Measurements from ENCODE around the gene CNIH3. TPM values are rescaled to one million over a fixed set of nuclear protein-coding genes. Genes with fewer than 3 reads are reported as not detected.
"Not testable (repeated sequence)": the region's sequence is repeated elsewhere in the genome, so short reads cannot be mapped to it uniquely, and the experiment has no call there.

Gene CNIH3
- total RNA-seq, 1 experiment from 2014 or later: 13.6 TPM

DNA sequence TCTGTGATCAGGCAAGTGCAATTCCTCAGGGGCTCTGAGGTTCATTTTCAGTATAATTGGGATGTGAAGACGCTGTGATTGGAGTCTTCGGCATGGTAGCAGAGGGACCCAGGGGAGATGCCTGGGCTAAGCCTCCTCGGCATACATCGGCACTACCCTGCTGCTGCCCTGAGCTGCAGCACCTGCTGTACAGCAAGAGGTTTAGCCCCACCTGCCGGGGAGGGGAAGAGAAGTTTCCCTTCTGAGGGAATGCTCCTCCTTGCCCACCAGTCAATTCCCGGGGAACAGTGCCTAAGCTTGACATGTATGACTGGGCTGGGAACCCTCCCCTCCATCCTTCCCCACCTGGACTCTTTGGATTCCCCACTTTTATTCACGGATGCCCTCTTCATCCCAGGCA lies 24.9 kb downstream of the CNIH3 start:
- DNase-seq (ENCODE audit: low read depth): peak; percentile 45

DNA sequence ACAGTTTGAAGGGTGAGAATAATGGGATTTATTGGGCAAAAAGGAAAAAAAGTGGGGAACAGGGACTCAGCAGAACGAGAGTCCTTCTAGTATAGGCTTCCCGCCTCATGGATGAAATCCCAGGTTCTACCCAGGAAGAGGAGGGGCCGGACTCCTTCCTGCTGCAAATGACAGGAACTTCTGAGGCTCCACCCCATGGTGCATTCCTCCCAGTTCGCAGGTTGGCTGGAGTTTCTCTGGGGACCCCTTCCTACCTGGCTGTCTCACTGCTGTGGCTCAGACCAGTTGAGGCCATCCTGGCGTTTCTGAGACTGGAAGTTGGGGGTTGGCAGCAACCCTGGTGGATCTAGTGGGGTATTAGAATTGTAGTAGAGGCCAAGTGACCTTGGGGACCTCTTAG lies 27.5 kb downstream of the CNIH3 start:
- DNase-seq (ENCODE audit: low read depth): no peak

DNA sequence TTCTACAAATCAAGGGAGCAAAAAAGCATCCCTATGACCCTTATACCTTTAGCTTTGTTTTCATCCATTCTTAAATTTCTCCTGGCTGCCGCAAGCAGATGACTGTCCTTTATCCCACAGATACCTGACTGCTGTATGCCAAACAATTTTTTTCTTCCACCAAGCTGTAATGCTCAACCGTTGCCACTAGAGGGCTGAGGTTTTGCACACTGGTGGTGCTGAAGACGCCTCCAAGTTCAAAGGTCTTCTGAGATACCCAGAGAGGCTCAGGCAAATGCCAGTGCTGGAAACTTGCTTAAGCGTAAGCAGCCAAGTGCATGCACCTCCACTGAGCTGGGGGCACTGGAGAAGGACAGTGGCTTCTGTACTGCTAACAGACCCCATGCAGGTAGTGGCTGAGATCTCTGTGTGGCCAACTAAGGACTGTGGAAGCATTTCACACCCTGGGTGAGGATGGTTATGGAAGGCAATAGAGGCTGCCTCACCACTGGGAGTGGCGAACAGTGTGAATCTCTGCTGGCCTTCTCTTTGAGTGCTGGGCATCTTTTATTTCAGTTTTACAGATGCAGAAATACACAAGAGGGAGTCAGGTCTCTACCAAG lies 28.5 kb downstream of the CNIH3 start:
- DNase-seq (ENCODE audit: low read depth): peak; percentile 59

DNA sequence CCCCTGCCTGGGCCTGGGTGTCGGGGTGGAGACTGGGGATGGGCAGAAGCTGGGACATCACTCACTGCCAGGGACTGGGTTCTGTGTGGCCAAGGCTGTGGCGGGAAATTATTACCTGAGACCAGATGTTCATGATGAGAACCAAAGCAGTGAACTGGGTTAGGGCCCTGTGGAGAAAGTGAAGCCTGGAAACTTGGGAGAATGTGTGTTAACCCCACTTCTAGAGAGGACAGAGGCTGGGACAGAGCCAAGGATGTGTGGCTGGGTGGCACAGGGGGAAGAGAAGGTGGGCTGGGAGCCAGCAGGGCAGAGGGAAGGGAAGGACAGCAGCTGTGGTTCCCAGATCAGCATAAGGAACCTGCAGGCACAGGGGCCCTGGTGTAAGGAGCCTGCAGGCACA lies 31.3 kb downstream of the CNIH3 start:
- no peak for DNase-seq (ENCODE audit: low read depth)

DNA sequence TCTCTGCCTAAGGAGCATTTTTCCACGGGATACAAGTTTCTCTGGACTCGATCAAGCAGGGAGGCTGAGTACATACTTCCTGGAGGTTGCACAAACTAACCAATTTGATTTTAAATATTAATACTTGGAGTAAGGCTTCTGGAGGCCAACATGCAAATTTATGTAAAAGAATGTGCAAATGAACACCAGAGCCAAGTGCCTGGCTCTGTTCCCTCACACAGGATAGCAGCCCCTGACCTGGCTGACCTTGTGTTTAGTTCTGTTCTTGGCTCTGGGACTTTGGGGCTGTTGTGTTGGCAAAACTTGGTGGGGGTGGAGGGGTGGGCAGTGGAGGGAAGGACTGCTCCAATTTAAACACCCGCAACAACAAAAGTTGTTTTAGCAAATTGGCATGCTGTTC lies 34.2 kb downstream of the CNIH3 start:
- no peak for DNase-seq (ENCODE audit: low read depth)

DNA sequence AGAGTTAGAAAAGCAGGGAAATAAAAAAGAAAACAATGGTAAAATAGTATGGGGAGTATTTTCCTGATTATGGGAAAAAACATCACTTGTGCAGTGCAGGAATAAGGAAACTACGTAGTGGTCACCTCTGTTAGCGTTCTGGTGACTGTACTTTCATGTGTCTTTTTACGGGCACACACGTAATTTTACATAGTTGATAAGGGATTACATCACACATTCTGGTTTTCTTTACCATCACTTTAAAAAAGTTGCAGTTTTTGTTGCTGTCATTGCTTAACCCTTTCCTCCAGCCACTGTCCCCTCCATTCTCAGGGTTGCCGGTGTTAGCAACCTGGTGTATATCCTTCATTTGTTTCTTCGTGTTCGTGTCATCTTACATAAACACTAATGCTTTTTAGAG lies 35.1 kb downstream of the CNIH3 start:
- DNase-seq (ENCODE audit: low read depth): no peak

DNA sequence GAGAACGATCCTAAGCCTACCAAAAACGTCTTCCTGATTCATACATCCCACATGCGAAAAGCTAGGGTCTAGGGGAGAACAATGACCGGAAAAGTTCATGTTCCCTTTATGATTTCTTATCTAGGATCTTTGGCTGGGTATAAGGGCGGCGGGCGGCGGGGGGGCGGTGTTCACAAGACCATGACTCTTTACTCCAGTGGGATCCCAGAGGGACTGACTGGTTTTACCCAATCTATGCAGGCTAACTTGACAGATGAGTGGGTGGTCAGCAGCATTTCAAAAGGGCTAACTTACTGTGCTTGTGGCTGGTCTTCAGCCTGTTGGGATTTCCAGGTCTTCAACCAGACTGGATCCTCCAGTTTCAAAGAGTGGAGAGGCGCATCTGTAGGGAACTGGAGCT lies 40.3 kb downstream of the CNIH3 start:
- no peak for DNase-seq (ENCODE audit: low read depth)

DNA sequence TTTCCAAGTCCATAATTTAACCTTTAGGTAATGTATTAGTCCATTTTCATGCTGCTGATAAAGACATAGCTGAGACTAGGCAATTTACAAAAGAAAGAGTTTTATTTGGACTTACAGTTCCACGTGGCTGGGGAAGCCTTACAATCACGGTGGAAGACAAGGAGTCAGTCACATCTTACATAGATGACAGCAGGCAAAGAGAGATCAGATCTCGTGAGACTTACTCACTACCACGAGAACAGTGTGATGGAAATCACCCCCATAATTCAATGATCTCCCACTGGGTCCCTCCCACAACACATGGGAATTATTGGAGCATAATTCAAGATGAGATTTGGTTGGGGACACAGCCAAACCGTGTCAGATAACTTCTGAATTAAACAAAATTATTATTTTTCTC lies 44.0 kb downstream of the CNIH3 start:
- DNase-seq (ENCODE audit: low read depth): no peak

DNA sequence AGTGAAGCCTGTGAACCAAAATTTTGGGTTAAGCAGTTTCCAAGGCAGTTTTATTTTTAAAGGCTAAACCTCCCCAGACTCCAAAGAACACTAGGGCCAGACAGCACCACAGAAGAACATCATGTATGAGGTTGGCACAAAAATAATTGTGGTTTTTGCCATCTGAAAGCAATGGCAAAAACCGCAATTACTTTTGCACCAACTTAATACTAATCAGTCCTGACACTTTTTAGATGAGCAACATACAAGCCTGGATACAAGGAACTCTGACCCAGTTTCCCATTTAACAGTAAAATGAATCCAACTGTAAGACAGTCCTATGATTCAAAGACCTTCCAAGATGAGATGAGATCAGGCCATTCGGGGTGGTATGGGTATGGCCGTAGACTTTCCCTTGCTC lies 46.8 kb downstream of the CNIH3 start:
- DNase-seq (ENCODE audit: low read depth): no peak

DNA sequence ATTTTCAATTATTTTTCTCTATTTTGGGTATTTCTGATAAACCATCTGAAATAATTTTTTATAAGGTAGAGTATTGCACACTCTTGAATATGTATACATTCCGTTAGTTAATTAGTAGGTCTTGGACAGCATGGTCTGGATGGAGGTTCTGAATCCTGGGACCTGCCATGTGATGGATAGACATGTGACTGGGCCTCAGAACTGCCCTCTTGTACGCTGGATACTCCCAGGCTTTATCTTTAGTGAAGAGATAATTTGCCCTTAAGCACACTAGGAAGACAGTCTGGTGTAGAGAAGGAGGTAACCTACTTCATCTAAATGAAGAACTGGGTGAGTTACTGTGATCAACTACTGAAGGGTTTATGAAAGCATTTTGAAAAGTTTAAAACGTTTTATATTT lies 48.9 kb downstream of the CNIH3 start:
- DNase-seq (ENCODE audit: low read depth): no peak

DNA sequence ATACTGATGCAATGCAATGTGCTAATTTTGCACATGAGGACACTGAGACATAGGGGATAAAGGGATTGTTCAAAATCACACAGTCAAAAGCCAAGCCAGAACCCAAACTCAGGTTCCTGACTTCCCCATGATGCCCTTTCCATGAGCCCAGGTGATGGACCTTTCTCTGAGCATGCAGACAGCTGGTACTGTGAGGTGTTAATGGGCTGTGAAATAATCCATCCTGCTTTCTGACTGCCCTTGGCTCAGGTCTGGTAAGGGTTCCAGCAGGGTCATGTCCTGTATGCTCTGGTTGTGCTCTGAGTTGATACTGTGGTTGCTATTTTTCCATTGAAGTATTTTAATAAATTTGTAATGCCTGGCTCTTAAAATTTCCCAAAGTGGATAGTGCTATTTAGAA lies 50.0 kb downstream of the CNIH3 start:
- DNase-seq (ENCODE audit: low read depth): no peak

DNA sequence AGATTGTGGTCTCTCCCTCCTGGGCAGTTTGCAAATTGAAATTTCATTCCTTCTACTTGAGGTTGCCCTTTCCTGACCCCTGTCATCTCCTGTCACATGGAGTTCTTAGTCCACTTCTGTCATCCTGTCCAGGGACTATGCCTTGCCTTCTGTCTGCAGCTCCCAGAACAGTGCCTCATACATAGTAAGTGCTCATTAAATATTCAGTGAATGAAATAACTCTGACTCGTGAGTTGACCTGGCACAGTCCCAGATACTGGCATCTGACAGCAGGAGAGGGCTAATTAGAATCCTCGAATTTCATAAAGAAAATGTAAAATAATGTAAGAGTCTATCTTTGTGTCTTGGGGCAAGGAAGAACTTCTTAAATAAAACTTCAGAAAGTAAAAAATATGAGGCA lies 50.8 kb downstream of the CNIH3 start:
- DNase-seq (ENCODE audit: low read depth): no peak

DNA sequence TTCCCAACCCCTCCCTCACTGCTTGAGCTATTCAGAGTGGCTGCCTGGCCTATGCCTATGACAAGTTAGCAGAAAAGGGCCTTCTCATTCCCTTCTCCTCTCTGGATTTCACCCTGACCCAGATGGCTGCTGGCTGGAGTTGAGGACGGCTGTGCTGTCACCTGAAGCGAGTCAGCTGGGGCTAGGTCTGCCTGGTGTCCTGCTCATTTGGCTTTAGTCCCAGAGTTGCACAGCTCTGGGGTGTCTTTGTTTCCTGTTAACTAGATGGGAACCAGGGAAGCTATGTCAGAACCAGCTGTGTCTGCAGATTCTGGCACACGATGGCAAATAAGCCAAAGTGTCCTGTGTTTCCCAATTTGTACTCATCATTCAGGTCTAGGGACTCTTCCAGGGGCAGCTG lies 52.9 kb downstream of the CNIH3 start:
- DNase-seq (ENCODE audit: low read depth): no peak

DNA sequence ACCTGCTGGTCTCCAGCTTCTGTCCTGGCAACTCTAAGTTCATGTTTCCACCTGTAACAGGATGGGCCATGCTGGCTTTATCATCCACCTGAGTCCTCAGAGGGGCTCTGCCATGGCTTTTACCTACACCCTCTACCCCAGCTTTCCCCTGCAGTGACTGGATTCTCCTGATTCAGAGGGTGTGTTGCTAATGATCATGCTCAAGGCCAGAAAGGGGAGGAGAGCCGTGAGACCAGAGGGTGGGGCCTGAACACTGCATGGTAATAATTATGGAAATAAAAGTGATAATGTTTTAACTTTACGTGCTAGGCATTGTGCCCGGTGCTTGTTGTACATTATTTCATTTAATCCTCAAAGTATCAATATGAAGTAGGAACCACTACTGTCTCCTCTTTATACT lies 53.3 kb downstream of the CNIH3 start:
- no peak for DNase-seq (ENCODE audit: low read depth)

DNA sequence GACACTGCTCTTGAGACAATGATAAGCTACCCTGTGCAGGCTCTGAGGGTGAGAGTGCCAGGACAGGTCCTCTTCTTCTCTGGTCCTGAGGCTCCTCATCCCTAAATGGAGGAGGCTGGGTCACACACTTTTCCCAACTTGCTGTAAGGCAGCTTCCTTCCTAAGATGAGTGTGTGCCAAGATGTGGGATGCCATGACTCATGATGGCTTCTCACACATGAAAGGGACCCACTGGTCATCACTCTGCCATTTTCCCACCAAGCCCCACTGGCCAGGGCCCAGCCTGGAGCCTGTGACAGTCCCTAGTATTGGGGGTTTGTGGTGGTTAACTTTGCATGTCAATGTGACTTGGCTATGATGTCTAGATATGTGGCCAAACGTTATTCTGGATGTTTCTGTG lies 54.4 kb downstream of the CNIH3 start:
- DNase-seq (ENCODE audit: low read depth): peak; percentile 45

DNA sequence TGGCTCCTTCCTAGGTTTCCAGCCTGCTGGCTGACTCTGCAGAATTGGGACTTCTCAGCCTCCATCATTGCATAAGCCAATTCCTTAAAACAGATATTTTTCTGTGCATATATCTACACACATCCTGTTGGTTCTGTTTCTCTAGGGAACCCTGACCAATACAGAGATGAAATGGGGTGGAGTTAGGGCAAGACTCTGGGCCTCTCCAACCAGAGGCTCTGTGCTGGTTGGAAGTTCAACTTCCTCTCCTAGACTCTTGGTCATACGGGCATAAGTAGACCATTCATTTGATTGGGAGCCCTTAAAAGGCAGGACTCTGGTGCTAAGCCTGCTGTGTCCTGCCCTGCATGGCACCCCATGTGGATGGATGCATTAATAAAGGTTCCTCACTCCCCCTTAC lies 55.0 kb downstream of the CNIH3 start:
- DNase-seq (ENCODE audit: low read depth): no peak

DNA sequence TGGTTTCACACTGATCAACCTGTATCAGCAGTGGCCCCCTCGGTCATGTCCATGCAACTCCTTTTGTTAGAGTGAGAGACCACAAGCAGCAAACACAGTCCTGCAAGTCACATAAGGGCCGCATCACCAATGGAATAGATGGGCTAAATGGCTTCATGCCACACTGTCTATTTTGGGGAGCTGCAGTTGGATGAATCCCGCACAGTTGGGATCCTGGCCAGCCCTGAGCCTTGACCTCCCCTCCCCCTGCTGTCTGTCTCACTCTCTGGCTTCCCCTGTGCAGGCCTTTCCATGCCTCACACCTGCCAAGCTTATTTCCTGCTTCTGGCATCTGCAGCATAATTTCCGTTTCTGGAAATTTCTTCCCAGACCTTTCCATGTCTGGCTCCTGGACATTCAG lies 57.0 kb downstream of the CNIH3 start:
- DNase-seq (ENCODE audit: low read depth): no peak

DNA sequence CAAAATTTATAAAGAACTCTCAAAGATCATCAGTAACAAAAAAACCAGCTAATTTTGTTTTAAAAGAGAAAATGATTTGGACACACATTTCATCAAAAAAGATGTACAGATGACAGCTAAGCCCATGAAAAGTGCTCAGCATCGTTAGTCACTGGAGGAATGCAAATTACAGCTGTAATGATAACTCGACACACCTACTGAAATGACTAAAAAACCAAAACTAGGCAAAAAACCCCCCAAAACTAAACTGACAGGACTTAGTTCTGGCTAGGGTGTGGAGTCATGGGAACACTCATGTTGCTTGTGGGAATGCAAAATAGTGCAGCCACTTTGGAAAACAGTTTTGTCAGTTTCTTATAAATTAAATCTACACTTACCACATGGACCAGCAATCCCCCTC lies 59.5 kb downstream of the CNIH3 start:
- DNase-seq (ENCODE audit: low read depth): no peak

DNA sequence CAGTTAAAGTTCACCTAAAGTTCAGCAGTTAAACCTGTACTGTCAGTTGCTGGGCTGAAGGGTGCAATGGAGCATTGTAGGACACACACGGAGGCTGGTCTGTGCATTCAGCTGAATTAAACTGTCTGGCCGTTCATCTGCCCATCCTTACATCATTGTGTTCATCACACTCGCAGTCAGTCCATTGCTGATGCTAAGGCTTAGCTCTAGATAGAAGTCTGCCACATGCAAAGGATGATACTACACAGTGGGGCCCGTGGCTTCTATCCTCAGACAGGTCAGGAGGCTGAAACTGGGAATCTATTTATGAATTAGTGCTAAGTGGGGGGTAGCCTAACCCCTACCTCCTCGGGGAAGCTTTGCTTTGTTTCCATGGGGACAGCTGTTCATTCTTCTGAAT lies 60.4 kb downstream of the CNIH3 start:
- DNase-seq (ENCODE audit: low read depth): no peak

DNA sequence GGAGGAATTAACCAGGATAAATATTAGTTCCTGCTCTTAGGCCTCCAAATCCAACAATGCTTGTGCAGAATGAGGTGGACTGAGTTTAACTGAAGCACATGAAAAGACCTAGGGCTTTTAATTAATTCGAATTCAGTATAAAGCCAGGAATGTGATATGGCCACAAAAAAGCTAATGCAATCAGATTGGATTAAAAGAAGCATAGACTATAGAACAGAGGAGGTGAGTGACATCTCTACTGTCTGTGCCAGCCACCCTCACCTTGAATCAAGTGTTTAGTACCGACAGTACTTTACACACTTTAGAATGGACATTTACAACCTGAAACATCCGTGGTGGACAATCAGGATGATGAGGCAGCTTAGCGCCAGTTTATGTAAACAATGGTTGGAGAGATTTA lies 62.1 kb downstream of the CNIH3 start:
- DNase-seq (ENCODE audit: low read depth): no peak

DNA sequence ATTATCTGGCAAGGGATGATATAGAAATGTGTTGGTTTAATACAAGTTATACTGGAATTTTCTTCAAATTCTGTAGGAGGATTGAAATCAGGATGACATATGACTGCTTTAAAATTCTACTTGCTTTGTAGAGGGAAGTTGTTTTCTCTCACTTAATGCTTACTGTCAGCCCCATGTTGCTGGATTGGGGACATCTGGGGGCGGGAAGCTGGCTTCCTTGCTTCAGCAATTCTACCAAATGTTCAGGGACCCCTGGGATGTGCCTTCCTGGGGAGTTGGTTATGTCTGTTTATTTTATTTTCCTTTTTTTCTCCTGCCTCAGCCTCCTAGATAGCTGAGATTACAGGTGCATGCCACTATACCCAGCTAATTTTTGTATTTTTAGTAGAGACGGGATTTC lies 63.5 kb downstream of the CNIH3 start:
- no peak for DNase-seq (ENCODE audit: low read depth)

DNA sequence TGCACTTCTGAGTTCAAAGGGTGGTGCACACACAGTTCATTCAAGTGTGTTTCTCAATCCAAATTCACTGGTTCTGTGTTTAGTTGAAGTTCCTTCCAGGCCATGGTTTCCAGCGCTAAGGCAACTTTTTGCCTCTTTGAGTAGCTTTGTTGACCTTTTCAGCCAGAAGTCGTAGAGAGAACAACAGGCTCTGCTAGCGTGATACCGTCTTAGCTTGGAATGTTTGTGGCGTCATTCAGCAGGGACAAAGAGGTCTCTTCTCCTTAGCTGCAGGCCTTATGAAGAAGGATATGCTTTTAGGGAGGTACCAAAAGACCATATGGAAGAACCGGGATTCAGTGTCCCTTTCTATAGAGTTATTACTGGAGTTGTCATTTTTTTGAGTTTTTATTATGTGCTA lies 65.7 kb downstream of the CNIH3 start:
- no peak for DNase-seq (ENCODE audit: low read depth)

DNA sequence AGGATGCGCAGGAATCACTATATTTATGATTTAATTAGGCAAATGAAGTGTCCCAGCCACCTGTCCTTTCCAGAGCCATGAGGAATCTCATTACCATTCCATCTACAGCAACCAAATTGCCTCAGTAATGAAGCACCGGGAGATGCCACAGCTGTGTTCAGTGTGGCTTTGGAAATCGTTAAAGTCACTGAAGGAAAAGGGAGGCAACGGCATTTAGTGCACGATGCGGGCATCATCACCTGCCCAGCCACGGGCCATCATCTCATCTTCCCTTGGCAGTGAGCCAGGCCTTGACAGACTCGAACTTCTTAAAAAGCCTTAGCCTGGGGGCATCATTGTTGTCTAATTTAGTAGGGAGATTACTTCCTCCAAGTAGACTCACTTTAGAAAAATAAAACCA lies 67.8 kb downstream of the CNIH3 start:
- DNase-seq (ENCODE audit: low read depth): no peak

DNA sequence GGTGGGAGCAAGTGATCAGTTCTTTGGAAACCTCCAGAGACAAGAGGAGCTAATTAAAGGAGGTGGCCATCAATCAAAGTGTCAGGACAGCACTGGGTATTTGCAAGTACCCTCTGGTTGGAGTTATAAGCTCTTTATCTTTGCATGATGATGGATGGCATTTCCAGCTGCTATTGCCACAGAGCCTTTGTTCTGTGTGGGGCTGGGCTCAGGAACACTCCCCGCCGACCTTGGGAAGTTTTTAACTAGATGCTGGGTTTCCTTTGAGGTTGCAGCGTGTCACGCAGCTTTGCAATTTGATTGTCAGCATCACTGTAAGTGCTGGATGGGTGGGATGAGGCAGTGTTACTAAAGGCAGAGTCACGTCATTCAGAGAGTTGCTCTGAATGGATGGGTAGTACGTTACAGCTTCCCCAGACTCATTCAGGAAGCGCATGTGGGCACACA lies 68.9 kb downstream of the CNIH3 start:
- DNase-seq (ENCODE audit: low read depth): no peak

DNA sequence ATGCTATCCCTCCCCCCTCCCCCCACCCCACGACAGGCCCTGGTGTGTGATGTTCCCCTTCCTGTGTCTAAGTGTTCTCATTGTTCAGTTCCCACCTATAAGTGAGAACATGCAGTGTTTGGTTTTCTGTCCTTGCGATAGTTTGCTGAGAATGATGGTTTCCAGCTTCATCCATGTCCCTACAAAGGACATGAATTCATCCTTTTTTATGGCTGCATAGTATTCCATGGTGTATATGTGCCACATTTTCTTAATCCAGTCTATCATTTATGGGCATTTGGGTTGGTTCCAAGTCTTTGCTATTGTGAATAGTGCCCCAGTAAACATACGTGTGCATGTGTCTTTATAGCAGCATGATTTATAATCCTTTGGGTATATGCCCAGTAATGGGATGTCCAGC lies 70.0 kb downstream of the CNIH3 start:
- not testable (repeated sequence) for DNase-seq (ENCODE audit: low read depth)
